Measurements from ENCODE around the gene LYZL4.
A peak's percentile ranks its signal among the peaks of the same experiment; 100 is the strongest.

LYZL4 gene

GRCh38 chr3:42425736-42426407 is 15.5 kb upstream of the LYZL4 start:
- DNase-seq (ENCODE audit: low read depth), result no peak

DNA sequence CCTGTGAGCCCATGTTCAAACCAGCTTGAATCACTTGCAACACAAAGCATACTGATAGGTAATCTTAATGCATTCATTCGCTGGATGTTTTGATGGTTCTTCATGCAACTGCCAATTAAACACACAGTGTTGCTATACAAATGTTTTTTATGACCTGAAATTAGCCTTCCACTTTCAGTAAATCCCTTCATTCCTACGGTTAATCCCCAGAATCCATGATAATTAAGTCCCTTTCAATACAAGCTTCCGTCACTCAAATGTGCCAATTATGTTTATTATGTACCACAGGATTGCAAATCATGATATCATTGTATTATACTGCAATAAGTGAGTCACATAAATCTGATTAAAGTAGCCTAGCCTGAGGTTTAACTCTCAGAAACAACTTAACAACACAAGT is 14.5 kb upstream of the LYZL4 start:
- no peak for DNase-seq (ENCODE audit: low read depth)

DNA sequence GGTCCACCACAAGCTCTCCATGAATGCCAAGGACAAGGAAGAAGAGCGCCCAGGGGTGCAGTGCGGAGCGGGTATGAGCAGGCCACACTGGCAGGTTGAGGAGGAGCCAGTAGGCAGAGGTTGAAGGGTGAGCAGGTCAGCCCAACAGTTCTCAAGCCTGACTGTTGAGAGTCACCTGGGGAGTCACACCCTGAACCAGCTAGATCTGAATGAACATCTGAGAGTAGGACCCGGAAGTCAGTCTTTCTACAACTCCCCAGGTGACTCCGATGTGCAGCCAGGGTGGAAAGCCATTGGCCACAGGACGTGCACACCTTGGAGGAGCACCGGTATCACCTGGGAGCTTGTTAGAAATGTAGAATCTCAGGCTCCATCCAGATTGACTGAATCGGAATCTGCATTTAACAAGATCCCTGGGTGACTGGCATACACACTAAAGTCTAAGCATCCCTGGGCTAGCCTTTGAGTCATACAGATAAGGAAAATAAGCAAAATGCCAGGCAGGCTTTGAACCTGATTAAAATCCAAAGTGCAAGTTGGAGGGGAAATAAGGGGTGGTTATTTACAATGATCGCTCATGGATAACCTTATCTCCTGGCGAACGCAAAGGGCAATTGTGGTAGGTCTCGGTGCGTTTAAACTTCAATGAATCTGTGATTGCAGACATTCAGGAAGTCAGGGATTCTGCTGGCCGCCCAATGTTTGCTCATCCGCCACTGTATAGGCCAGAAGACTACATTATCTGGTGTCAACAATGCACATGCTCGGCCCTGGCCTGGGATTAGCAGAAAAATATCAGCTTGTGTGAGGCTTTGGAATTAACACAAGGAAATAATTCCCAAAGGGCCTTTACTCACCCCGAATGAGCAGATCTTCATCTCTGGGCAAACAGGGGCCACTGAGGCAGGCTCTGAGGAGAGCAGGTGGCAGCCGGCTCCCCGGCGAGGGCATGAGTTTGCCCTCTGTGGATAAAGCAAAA is 11.7 kb upstream of the LYZL4 start:
- no peak for DNase-seq (ENCODE audit: low read depth)

DNA sequence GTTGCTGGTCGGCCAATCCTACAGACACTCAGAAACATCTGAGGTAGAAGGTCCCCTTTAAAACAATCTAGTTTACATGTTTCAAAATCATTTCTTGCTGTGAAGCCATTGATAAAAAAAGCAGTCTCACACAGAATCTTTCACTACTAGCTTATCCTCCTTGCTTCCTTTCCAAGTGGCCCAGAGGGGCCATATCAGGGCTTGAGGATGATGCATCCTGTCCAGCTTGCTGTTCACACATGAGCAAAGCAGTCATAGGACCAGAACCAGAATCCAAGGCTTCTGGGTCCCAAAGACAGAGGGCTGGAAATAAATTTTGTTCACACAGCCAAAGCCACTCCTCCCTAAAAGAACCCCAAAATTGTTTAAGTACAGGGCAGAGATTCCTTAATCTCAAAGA is 9.2 kb upstream of the LYZL4 start:
- DNase-seq (ENCODE audit: low read depth), result no peak

- DNase-seq (ENCODE audit: low read depth), result no peak
These were observed 2.2 kb upstream of the LYZL4 start for GRCh38 chr3:42412526-42413155.

DNA sequence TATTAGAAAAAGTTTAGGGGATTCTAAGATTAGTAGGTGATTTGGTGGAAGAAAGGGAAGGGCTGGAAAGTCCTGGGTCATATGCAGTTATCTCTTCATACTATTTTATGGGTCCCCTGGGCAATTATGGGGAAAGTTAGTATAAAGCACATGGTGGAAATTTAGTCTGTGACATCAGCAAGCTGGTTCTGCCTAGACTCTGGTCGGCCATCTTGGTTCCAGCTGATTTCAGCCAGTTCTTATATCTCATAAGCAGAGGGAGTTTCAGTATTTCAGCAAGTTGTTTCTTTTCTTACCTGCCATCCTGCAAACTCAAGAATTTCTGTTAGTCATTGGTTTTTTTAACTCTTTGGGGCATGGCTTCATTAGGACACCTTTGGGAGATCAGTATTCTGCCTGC is 1.0 kb upstream of the LYZL4 start:
- DNase-seq (ENCODE audit: low read depth), result no peak

DNA sequence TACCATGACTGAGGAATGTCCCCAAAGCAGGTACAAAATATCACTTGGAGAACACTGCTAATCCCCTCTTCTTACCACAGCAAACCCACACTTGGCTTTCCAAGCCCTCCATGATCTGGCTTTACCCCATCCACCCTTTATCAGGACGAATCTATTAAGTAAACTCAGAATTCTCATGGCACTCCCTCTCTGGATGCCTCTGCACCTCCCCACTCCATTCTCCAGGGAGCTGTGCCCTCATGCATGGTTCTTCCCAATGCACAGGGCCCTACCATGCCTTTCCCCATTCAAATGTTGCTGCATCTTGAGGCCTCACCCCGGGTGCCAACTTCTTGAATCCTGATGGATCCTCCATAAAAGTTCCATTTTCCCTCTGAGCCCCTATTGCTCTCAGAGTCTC is 2.3 kb downstream of the LYZL4 start:
- DNase-seq (ENCODE audit: low read depth), result no peak

DNA sequence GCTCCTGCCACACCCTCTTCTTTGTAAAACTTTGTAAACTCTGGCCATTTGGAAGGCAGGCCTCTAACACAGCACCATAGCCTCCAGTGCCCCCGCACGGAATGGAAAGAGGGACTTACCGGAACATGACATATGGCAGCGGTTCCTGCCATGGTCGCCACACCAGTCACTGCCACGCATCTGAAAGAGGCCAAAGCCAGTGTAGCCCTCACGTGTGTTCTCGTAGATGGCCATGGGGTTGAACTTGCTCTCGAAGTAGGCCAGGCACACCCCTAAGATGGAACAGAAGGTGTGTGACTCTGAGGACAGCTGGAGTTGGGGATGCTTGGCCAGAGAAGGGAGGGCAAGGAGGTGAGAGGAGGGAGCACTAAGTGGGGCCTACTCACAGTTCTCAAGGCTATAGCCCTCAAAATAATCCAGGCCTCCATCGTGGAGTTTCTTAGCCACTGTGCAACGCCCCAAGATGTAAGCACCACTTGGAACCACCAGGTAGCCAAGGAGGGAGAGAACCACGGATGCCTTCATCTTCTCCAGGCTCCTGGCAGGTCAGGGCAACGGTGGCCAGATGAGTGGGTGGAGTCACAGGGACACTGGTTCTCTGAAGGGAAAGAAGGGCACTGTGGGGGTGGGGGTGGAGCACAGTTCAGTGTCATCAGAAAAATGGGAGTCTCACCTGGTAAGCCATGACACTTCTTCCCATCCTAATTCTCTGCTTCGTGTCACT is 3.5 kb downstream of the LYZL4 start:
- no peak for DNase-seq (ENCODE audit: low read depth)

DNA sequence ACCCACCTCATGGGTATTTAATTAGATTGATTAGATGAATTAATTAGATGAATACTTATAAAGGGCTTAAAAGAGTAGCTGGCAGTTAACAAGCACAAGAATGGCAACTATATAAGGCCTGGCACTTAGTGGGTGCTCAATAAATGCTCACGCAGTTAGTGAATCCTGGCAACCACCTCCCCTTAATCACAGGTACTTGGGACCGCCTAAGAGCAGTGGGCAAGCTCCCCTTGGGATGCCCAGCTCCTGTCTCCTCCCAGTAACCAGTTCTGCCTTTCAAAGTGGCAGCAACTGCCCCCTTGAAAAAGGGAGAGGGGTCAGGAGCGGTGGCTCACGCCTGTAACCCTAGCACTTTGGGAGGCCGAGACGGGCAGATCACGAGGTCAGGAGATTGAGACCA is 4.6 kb downstream of the LYZL4 start:
- DNase-seq (ENCODE audit: low read depth), result no peak

GRCh38 chr3:42403737-42404136 is 6.7 kb downstream of the LYZL4 start:
- no peak for DNase-seq (ENCODE audit: low read depth)

DNA sequence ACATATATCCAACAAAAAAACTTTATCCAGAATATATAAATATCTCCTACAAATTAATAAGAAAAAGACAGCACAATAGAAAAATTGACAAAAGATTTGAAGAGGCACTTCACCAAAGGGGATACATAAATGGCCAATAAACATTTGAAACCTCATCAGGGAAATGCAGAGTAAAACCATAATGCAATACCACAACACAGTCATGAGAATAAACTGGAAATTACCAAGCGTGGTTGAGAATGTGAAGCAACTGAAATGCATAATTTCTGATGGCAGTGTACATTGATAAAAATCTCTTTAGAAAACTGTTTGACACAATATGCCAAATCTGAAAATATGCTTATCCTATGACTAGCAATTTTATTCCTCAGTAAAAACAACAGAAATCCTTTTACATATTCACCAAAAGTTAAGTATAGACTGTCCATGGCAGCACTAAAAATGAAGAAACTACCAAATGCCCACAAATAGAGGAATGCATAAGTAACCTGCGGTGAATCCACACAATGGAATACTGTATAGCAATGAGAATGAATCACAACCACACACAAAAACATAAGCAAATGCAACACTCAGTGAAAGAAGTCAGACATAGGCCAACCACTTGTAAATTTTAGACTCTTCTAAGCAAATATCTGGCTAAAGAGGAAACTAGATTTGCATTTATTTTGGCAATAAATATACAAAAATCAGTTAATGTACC is 7.9 kb downstream of the LYZL4 start:
- DNase-seq (ENCODE audit: low read depth), result no peak

GRCh38 chr3:42398080-42398479 is 12.3 kb downstream of the LYZL4 start:
- no peak for DNase-seq (ENCODE audit: low read depth)

GRCh38 chr3:42397644-42398043 is 12.8 kb downstream of the LYZL4 start:
- no peak for DNase-seq (ENCODE audit: low read depth)

DNA sequence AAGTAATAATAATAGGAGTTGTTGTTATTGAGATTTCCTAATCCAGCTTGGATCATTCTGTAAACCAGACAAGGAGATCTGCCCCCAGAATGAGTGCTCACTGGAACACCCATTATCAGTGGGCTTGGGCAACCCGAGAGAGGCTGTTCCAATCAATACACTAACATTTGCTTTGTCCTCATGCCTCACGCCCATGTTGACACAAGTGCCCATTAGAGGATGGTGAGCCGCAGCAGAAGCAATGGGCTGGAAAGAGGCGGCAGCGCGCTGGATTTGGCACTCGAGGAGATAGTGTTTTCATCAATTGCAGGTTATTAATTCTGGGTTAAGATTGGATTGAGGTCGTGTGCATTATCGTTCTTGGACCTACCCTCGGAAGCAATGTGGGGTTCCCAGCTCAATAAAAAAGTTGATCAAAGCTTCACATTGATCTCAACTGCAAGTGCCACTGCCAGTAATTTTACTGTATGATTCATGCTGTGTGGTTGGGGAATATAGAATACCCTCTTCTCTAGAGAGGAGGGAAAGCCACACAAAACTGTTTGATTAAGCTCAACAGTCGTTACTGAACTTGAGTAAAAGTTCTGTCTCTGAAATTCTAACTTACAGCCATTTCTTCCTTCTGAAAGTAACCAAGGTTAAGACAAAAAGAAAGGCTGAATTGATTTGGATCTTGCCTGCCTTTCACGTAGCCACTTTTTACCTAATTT is 15.7 kb downstream of the LYZL4 start:
- DNase-seq (ENCODE audit: low read depth), result no peak

GRCh38 chr3:42387802-42388651 is 22.4 kb downstream of the LYZL4 start:
- DNase-seq (ENCODE audit: low read depth), result peak; percentile 3

- no peak for DNase-seq (ENCODE audit: low read depth)
These were observed 28.8 kb downstream of the LYZL4 start for GRCh38 chr3:42381551-42382082.

DNA sequence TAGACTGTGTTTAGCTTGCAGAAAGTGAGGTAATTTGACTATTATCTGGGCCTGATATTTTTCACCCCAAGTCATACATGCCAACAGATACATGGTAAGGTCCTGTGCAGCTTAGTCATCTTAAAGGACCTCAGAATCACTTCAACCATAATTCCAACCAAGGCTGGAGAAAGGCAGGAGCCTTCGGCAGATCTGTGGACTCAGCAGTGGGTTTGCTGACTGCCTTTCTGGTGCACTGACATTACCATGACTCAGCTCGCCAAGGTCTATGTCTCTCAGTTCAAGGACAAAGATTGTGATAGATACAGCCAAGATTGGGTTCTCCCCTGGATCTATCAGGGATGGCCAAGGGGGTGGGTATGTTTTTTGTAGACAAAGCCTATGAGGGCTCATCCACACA is 32.7 kb downstream of the LYZL4 start:
- DNase-seq (ENCODE audit: low read depth), result no peak

- peak; percentile 61 for DNase-seq (ENCODE audit: low read depth)
These were observed 34.0 kb downstream of the LYZL4 start for GRCh38 chr3:42376344-42376798.

DNA sequence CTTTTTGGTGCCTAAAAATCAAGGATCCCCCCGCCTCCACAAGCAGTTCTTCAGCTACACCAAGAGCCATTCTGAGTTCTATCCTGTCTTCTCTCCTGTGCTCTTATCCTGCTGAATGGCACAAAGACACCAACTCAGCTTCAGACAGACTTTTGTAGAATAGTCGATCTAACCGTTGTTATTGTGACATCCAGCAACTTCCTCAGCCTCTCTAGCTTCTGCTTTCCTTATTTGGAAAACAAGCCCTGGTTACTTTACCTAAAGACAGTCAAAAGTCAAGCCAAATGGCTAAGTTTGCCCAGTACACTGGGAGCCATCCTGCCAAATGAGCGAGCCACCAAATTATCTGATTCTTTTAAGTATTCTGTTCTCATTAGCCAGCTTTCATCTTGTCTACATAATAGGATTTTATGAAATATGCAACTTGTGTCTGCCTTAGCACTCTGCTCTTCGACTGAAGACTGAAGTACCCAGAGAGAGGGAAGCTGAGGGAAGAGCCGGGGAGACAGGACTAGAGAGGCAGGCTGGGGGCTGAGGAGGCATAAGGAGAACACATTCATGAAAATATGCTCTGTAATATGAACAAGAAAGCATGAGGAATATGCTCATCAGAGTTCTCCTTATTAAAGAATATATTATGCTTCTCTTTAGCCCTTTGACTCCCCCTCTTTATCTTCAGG is 35.1 kb downstream of the LYZL4 start:
- no peak for DNase-seq (ENCODE audit: low read depth)
